Nephron (organoid): ENCODE data around the gene UCN.
A peak's percentile ranks its signal among the peaks of the same experiment; 100 is the strongest.

Source experiments
- H3K27ac Mint-ChIP-seq, 3 experiments: 2 replicates each; pipeline ENCODE4 v1.8.0; 2020; ENCODE audit warnings: mixed read lengths in 3 of 3, mild to moderate bottlenecking in 2 of 3, moderate library complexity in 1 of 3
- H3K27me3 Mint-ChIP-seq: 2 replicates; pipeline ENCODE4 v1.8.0; 2021; ENCODE audit warnings: low read depth, mild to moderate bottlenecking, moderate library complexity, mixed read lengths
- H3K36me3 Mint-ChIP-seq: 2 replicates; pipeline ENCODE4 v1.8.0; 2020; ENCODE audit warnings: low read depth, mixed read lengths
- H3K4me1 Mint-ChIP-seq: 2 replicates; pipeline ENCODE4 v1.8.0; 2020; ENCODE audit warnings: mixed read lengths
- H3K4me3 Mint-ChIP-seq, 3 experiments: 2 replicates each; pipeline ENCODE4 v1.8.0; 2020; ENCODE audit warnings: mild to moderate bottlenecking in 3 of 3, mixed read lengths in 3 of 3, moderate library complexity in 2 of 3
- H3K9me3 Mint-ChIP-seq: 2 replicates; pipeline ENCODE4 v1.8.0; 2020; ENCODE audit warnings: mixed read lengths
- TF ChIP-seq, protein P1 (sequence below), 3 experiments: fragments of 200-600 bp; sonication (generic); IDR thresholded peaks; one replicate each; pipeline ENCODE4 v1.5.0; 2021; ENCODE audit warnings: antibody characterized with exemption in 3 of 3; ENCODE audit not compliant: unreplicated experiment in 3 of 3

Gene UCN

DNA sequence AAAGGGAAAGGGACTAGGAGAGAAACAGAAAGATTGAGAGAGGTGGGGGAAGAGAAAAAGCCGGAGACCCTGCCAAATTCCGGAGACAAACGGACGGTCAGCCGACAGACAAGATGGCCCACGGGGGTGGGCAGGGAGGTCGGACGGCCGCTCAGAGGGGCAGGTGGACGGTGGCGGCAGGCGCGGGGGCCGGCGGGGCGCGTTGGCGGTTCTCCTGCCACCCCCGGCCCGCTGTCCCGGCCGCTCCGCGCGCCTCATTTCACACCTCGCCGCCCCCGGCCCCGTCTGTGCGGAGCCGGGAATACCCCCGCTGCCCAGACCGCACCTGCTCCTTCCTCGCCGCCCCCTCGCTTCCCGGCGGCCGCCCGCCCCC lies 46.3 kb downstream of the UCN start:
- TF ChIP-seq, protein P1, sequence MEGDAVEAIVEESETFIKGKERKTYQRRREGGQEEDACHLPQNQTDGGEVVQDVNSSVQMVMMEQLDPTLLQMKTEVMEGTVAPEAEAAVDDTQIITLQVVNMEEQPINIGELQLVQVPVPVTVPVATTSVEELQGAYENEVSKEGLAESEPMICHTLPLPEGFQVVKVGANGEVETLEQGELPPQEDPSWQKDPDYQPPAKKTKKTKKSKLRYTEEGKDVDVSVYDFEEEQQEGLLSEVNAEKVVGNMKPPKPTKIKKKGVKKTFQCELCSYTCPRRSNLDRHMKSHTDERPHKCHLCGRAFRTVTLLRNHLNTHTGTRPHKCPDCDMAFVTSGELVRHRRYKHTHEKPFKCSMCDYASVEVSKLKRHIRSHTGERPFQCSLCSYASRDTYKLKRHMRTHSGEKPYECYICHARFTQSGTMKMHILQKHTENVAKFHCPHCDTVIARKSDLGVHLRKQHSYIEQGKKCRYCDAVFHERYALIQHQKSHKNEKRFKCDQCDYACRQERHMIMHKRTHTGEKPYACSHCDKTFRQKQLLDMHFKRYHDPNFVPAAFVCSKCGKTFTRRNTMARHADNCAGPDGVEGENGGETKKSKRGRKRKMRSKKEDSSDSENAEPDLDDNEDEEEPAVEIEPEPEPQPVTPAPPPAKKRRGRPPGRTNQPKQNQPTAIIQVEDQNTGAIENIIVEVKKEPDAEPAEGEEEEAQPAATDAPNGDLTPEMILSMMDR (IDR thresholded peaks at IDR 0.05; ENCODE audit: unreplicated experiment in 3 of 3), result no peak
- no peaks in the 10 kb centered on the region for H3K36me3 Mint-ChIP-seq
- no peaks in the 10 kb centered on the region for H3K9me3 Mint-ChIP-seq
- no peak overlapping the region for H3K27ac Mint-ChIP-seq
- H3K4me1 Mint-ChIP-seq, result peaks cover 34% of the 10 kb centered on the region
- peak overlapping the region; percentile 69 to 82 (median 71) for H3K4me3 Mint-ChIP-seq
- H3K27me3 Mint-ChIP-seq, result peaks cover 46% of the 10 kb centered on the region

DNA sequence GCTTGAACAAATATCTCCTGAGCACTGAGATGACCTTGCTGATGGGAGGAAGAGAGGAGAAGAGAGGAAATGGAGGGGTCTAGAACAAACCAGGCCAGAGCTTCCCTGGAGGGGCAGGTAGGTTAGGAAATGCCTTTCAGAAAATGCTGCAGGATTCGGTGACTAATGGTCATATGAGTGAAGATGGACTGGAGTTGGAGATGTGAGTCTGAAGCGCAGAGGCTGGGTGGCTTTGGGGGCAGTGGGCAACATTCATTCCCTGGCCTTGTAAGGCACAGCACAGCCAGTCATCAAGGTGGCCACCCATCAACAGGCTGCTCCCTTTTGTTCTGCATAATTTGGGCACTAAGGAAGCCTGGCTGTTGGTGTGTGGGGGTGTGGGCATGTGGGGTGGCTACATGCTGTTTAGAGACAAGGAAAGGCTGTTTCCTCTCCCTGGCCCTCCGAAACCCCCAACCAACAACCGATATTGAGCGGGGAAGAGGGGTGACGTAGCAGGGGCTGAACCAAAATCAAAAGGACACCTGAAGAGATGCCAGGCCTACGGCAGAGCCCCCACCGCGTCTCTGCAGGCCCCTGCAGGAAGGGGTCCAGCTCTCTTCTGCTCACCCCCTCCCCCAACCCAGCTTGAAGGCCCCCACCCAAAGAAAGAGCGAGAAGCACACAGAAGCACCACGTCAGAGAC lies 46.9 kb downstream of the UCN start:
- Mint-ChIP-seq H3K27me3 (peaks cover 46% of the 10 kb centered on the region), H3K4me1 (peaks cover 34% of the 10 kb centered on the region), H3K4me3 (peak overlapping the region; percentile 69 to 82 (median 71)), H3K27ac (peak overlapping the region in 1 of 3 experiments; percentile 9), H3K36me3 (no peaks in the 10 kb centered on the region), H3K9me3 (no peaks in the 10 kb centered on the region)
- TF ChIP-seq, protein P1 (IDR thresholded peaks at IDR 0.05; ENCODE audit: unreplicated experiment in 3 of 3), result no peak

DNA sequence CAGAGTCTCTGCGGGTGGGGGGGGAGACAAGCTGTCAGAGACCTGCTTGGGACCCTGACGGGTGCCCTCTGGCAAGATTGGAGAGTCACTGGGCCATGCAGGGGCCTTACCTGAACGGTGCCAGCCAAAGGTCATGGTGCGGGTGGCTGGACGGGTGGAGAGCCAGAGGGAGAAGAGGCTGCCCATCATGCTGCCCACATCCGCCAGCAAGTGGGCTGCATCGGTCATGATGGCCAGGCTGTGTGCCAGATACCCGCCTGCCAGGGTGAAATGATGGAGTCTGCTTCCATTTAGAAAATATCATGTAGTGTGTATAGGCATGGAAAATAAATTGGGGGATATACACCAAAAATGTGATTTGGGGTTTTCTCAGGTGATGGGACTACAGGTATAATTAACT lies 50.2 kb downstream of the UCN start:
- Mint-ChIP-seq H3K27ac (no peak overlapping the region), H3K4me1 (peaks cover 32% of the 10 kb centered on the region), H3K4me3 (no peak overlapping the region), H3K27me3 (peaks cover 61% of the 10 kb centered on the region), H3K36me3 (no peaks in the 10 kb centered on the region), H3K9me3 (no peaks in the 10 kb centered on the region)
- TF ChIP-seq, protein P1 (IDR thresholded peaks at IDR 0.05; ENCODE audit: unreplicated experiment in 3 of 3), result no peak
